KMS-11 (cell line): ENCODE measurements around the gene BRCA1.
A peak's percentile ranks its signal among the peaks of the same experiment; 100 is the strongest.
"Not testable (repeated sequence)": the region's sequence is repeated elsewhere in the genome, so short reads cannot be mapped to it uniquely, and the experiment has no call there.

Source experiments
- H2AFZ ChIP-seq: fragments of 200-600 bp; sonication (generic); 2 replicates; pipeline ENCODE4 v1.6.1; 2016; ENCODE audit warnings: antibody characterized with exemption, mixed run types, low read depth
- H3K27ac ChIP-seq: fragments of 200-600 bp; sonication (generic); 2 replicates; pipeline ENCODE4 v1.6.1; 2016; ENCODE audit warnings: mild to moderate bottlenecking, mixed run types
- H3K27me3 ChIP-seq: fragments of 200-600 bp; sonication (generic); 2 replicates; pipeline ENCODE4 v1.6.1; 2017; ENCODE audit warnings: mild to moderate bottlenecking, low read depth, mixed run types, moderate library complexity; ENCODE audit not compliant: insufficient read depth
- H3K36me3 ChIP-seq: fragments of 200-600 bp; sonication (generic); 2 replicates; pipeline ENCODE4 v1.6.1; 2017; ENCODE audit warnings: mild to moderate bottlenecking, mixed run types; ENCODE audit not compliant: insufficient read depth
- H3K4me1 ChIP-seq: fragments of 200-600 bp; sonication (generic); 2 replicates; pipeline ENCODE4 v1.6.1; 2016; ENCODE audit warnings: mild to moderate bottlenecking, low read depth, mixed run types; ENCODE audit not compliant: poor library complexity, severe bottlenecking
- H3K4me2 ChIP-seq: fragments of 200-600 bp; sonication (generic); 2 replicates; pipeline ENCODE4 v1.7.0; 2016; ENCODE audit warnings: mild to moderate bottlenecking, mixed run types
- H3K4me3 ChIP-seq: fragments of 200-600 bp; sonication (generic); IDR thresholded peaks from 2 replicates; pipeline ENCODE4 v1.6.1; 2017; ENCODE audit warnings: low read depth, low read length, mixed read lengths; ENCODE audit not compliant: insufficient read depth
- H3K79me2 ChIP-seq: fragments of 200-600 bp; sonication (generic); 2 replicates; pipeline ENCODE4 v1.6.1; 2016; ENCODE audit warnings: low read depth, mixed run types; ENCODE audit not compliant: insufficient read depth
- H3K9ac ChIP-seq: fragments of 200-600 bp; sonication (generic); 2 replicates; pipeline ENCODE4 v1.6.1; 2016; ENCODE audit warnings: mild to moderate bottlenecking, mixed run types
- H4K20me1 ChIP-seq: fragments of 200-600 bp; sonication (generic); 2 replicates; pipeline ENCODE4 v1.6.1; 2016; ENCODE audit warnings: mild to moderate bottlenecking, mixed run types; ENCODE audit not compliant: insufficient read depth
- TF ChIP-seq, protein P1 (sequence below): fragments of 200-600 bp; sonication (generic); conservative IDR thresholded peaks from 2 replicates; pipeline ENCODE4 v1.6.1; 2017; ENCODE audit warnings: low read depth, mild to moderate bottlenecking, antibody characterized with exemption, low read length, moderate library complexity, mixed read lengths

The BRCA1 gene

DNA sequence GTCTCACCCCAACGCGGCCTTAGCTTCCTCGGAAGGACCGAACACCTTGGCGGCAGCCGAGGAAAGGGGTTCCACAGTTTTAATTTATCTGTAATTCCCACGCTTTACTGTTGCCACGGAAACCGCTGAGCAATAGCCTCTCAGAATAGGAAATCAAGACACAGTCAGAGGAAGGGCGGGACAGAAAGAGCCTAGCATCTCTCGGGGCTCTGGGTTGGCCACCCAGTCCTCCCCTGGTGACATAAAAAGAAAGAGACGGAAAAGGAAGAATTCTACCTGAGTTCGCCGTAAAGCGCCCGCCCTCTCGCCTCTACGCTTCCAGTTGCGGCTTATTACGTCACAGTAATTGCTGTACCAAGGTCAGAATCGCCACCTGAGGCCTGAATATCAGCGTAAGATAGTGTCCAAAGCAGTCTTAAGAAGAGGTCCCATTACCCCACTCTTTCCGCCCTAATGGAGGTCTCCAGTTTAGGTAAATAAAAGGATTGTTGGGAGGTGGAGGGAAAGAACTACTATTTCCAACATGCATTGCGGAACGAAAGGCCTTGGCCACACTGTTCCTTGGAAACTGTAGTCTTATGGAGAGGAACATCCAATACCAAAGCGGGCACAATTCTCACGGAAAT is 45.1 kb upstream of the BRCA1 start:
- Histone ChIP-seq H3K36me3 (no peaks in the 10 kb centered on the region), H3K9ac (peak overlapping the region; percentile 85), H3K27me3 (no peaks in the 10 kb centered on the region), H3K4me3 (no peak overlapping the region), H3K4me2 (peak overlapping the region; percentile 88), H4K20me1 (no peaks in the 10 kb centered on the region), H3K27ac (peak overlapping the region; percentile 86), H2AFZ (peak overlapping the region; percentile 68), H3K79me2 (peaks cover 47% of the 10 kb centered on the region), H3K4me1 (peaks cover 32% of the 10 kb centered on the region)
- TF ChIP-seq, protein P1, sequence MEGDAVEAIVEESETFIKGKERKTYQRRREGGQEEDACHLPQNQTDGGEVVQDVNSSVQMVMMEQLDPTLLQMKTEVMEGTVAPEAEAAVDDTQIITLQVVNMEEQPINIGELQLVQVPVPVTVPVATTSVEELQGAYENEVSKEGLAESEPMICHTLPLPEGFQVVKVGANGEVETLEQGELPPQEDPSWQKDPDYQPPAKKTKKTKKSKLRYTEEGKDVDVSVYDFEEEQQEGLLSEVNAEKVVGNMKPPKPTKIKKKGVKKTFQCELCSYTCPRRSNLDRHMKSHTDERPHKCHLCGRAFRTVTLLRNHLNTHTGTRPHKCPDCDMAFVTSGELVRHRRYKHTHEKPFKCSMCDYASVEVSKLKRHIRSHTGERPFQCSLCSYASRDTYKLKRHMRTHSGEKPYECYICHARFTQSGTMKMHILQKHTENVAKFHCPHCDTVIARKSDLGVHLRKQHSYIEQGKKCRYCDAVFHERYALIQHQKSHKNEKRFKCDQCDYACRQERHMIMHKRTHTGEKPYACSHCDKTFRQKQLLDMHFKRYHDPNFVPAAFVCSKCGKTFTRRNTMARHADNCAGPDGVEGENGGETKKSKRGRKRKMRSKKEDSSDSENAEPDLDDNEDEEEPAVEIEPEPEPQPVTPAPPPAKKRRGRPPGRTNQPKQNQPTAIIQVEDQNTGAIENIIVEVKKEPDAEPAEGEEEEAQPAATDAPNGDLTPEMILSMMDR, result no peak

DNA sequence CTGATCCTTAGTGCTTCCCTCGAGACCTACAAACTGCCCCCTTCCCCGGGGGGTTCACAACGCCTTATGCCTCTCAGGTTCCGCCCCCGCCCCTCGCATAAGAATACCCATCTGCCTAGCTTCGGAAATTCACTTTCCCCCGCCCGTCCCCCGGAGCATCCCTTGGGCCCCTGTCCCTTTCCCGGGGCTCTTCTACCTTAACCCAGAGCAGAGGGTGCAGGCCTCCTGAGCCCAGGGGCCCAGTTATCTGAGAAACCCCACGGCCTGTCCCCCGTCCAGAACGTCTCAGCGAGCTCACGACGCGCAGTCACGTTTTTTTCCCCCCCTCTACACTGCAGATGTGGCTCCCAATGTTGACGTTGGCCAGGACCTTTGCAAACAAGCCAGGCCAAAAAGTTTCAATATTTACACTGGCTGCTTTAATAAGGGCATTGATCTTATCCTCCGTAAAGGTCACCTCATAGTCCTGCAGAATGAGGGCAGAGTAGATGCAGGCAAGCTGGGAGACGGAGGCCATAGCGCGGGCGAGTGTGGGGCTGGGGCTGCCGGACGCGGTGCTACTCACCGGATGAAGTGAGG is 44.5 kb upstream of the BRCA1 start:
- H3K27me3 ChIP-seq, result no peaks in the 10 kb centered on the region
- no peak overlapping the region for H3K4me3 ChIP-seq
- H3K79me2 ChIP-seq, result peaks cover 47% of the 10 kb centered on the region
- no peaks in the 10 kb centered on the region for H4K20me1 ChIP-seq
- peak overlapping the region; percentile 86 for H3K27ac ChIP-seq
- TF ChIP-seq, protein P1, result no peak
- peak overlapping the region; percentile 68 for H2AFZ ChIP-seq
- peak overlapping the region; percentile 81 for H3K4me2 ChIP-seq
- H3K9ac ChIP-seq, result peak overlapping the region; percentile 85
- peaks cover 29% of the 10 kb centered on the region for H3K4me1 ChIP-seq
- H3K36me3 ChIP-seq, result no peaks in the 10 kb centered on the region

DNA sequence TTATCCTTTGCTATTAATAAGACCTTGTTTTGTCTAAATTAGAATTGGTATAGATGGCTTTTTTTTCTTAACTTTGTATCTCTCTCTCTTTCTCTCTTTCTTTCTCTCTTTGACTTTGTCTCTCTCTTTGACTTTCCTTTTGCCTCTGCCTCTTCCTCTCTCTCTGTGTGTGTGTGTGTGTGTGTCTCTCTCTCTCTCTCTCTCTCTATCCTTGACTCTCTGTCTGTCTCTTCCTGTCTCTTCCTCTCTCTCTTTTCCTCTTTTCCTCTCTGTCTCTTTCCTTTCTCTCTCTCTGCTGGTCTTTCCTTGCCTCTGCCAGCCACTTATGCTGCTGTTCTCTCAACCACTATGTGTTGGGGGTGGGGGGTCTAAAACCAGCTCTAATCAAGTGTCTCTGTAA is 40.8 kb upstream of the BRCA1 start:
- H2AFZ ChIP-seq, H3K36me3 ChIP-seq, H3K4me2 ChIP-seq, H3K4me3 ChIP-seq, H3K27ac ChIP-seq, H3K27me3 ChIP-seq, H4K20me1 ChIP-seq, H3K9ac ChIP-seq: not testable (repeated sequence)
- Histone ChIP-seq H3K79me2 (peaks cover 20% of the 10 kb centered on the region), H3K4me1 (peaks cover 14% of the 10 kb centered on the region)

DNA sequence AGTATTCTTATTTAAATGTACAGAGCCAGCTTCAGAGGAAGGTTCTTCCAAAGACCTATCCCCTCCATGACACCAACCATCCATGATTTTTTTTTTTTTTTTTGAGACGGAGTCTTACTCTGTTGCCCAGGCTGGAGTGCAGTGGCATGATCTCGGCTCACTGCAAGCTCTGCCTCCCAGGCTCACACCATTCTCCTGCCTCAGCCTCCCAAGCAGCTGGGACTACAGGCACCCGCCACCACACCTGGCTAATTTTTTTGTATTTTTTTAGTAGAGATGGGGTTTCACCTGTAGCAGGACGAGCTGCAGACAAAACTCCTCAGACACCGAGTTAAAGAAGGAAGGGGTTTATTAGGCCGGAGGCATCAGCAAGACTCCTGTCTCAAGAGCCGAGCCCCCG is 34.8 kb upstream of the BRCA1 start:
- not testable (repeated sequence) for H3K4me2 ChIP-seq, H3K27me3 ChIP-seq, H3K79me2 ChIP-seq, H4K20me1 ChIP-seq, H2AFZ ChIP-seq, H3K27ac ChIP-seq, H3K36me3 ChIP-seq, H3K9ac ChIP-seq, H3K4me3 ChIP-seq, H3K4me1 ChIP-seq

DNA sequence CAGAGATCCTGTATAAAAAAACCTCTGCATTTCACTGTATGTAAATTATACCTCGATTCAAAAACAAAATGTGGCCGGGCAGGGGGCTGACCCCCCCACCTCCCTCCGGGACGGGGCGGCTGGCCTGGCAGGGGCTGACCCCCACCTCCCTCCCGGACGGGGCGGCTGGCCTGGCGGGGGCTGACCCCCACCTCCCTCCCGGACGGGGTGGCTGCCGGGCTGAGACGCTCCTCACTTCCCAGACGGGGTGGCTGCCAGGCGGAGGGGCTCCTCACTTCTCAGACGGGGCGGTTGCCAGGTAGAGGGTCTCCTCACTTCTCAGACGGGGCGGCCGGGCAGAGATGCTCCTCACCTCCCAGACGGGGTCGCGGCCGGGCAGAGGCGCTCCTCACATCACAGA is 34.1 kb upstream of the BRCA1 start:
- not testable (repeated sequence) for H3K27ac ChIP-seq, H2AFZ ChIP-seq, H3K4me2 ChIP-seq, H3K27me3 ChIP-seq, H3K4me1 ChIP-seq, H3K79me2 ChIP-seq, H3K4me3 ChIP-seq, H3K9ac ChIP-seq, H3K36me3 ChIP-seq, H4K20me1 ChIP-seq

DNA sequence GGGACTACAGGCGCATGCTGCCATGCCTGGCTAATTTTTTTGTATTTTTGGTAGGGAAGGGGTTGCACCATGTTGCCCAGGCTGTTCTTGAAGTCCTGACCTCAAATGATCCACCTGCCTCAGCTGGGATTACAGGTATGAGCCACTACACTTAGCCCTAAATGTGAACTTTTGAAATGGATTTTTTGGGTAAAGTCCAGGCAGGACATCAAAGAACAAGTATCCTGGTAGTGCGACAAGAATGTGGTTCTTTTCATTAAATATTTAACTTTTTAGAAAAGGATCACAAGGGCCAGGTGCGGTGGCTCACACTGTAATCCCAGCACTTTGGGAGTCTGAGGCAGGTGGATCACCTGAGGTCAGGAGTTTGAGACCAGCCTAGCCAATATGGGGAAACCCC is 30.5 kb upstream of the BRCA1 start:
- Histone ChIP-seq H3K79me2 (no peaks in the 10 kb centered on the region), H3K36me3 (no peaks in the 10 kb centered on the region), H3K4me1 (no peaks in the 10 kb centered on the region), H3K4me2 (no peak overlapping the region), H2AFZ (no peak overlapping the region), H3K9ac (no peak overlapping the region), H3K27me3 (no peaks in the 10 kb centered on the region), H3K27ac (no peak overlapping the region), H3K4me3 (no peak overlapping the region), H4K20me1 (no peaks in the 10 kb centered on the region)
- TF ChIP-seq, protein P1, result no peak

DNA sequence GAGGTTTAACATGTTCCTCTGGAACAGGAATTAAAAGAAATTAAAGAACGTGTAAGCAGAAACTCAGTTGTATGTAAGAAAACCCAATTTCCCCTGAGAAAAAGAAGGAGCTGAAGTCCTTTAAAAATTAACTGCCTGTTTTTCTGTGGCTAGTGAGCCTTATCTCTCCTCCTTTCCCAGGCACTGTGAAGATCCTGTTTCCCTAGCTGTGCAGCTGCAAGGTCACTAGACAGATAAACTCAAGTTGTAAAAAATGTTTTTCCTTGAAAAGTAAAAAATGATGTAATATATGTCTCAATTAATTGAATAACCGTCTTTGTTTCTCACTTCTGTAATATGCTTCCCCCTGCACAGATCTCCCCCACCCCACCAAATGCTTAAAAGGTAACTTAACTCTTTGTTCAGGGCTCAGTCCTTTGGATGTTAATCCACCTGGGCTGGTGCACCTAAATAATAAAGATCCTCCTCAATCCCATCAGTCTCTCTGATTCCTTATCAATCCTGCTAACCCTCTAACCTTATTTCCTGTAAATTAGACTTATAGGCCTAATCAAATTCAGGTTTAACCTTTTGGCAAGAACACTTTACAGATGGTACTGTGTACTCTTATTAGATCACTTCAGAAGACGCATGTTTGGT is 28.2 kb upstream of the BRCA1 start:
- H3K79me2 ChIP-seq, H3K4me3 ChIP-seq, H3K27ac ChIP-seq, H3K27me3 ChIP-seq, H3K4me2 ChIP-seq, H4K20me1 ChIP-seq, H2AFZ ChIP-seq, H3K36me3 ChIP-seq, H3K4me1 ChIP-seq, H3K9ac ChIP-seq: not testable (repeated sequence)
